ENCODE results near the gene CAB39L. TPM values are rescaled to one million over a fixed set of nuclear protein-coding genes. Genes with fewer than 3 reads are reported as not detected.
A peak's percentile ranks its signal among the peaks of the same experiment; 100 is the strongest.

The CAB39L gene
- total and polyA plus RNA-seq, 2 experiments from 2014 or later = 3.3 to 4.4 TPM

GRCh38 chr13:49368688-49369087 lies 75.2 kb downstream of the CAB39L start (continued):
- no peak for TF ChIP-seq REST (IDR thresholded peaks at IDR 0.05; ENCODE audit: unreplicated experiment)

GRCh38 chr13:49367640-49368422 lies 76.0 kb downstream of the CAB39L start:
- Histone ChIP-seq H3K4me1 (ENCODE audit: insufficient read depth) (peaks cover 11% of the 10 kb centered on the region), H3K27me3 (ENCODE audit: insufficient read depth) (no peaks in the 10 kb centered on the region), H4K20me1 (replicated peaks; ENCODE audit: insufficient read depth) (no peaks in the 10 kb centered on the region), H3K36me3 (ENCODE audit: insufficient read depth) (no peaks in the 10 kb centered on the region), H3K79me2 (replicated peaks; ENCODE audit: insufficient read depth) (no peaks in the 10 kb centered on the region), H3F3A (replicated peaks; ENCODE audit: low read depth) (no peaks in the 10 kb centered on the region), H3K4me2 (peak overlapping the region; percentile 21; the same call in 1 of the 2 replicates), H3K27ac (ENCODE audit: low read depth) (no peak overlapping the region), H3K9me2 (ENCODE audit: insufficient read depth) (no peaks in the 10 kb centered on the region), H3K4me3 (peak overlapping the region; percentile 11), H2AFZ (no peak overlapping the region)
- peaks cover 3% of the 10 kb centered on the region for H3K27me3 Mint-ChIP-seq (ENCODE audit: insufficient read depth, low read depth, poor library complexity)
- H3K9me3 Mint-ChIP-seq = no peaks in the 10 kb centered on the region
- no peaks in the 10 kb centered on the region for H3K36me3 Mint-ChIP-seq (ENCODE audit: low read depth)
- peak overlapping the region; percentile 83; the same call in 1 of the 2 replicates for H3K27ac Mint-ChIP-seq
- DNase-seq (ENCODE audit: low spot score) (peak; percentile 79), ATAC-seq (peak; percentile 91)
- peaks cover 31% of the 10 kb centered on the region for H3K4me1 Mint-ChIP-seq
- peak overlapping the region; percentile 64 for H3K4me3 Mint-ChIP-seq
- TF ChIP-seq STAT1 (IDR thresholded peaks at IDR 0.05; ENCODE audit: unreplicated experiment) = no peak
- no peak for TF ChIP-seq ZNF331 (CRISPR knock-in tag; IDR thresholded peaks at IDR 0.05; ENCODE audit: low read depth)
- no peak for TF ChIP-seq ETS1 (IDR thresholded peaks at IDR 0.05)
- no peak for TF ChIP-seq REST (IDR thresholded peaks at IDR 0.05; ENCODE audit: unreplicated experiment)
- TF ChIP-seq CTCF (conservative IDR thresholded peaks at IDR 0.05; ENCODE audit: low read depth in 2 of 2) = no peak
- no peak for TF ChIP-seq NANOG (IDR thresholded peaks at IDR 0.05; ENCODE audit: borderline replicate concordance)
- TF ChIP-seq EZH2 (IDR thresholded peaks at IDR 0.05; ENCODE audit: low read depth, unreplicated experiment) = no peak
- no peak for TF ChIP-seq EZH2phosphoT487 (IDR thresholded peaks at IDR 0.05; ENCODE audit: unreplicated experiment)
- TF ChIP-seq ZNF114 (CRISPR knock-in tag; IDR thresholded peaks at IDR 0.05) = no peak
- TF ChIP-seq JUNB (IDR thresholded peaks at IDR 0.05; ENCODE audit: unreplicated experiment) = no peak
- no peak for TF ChIP-seq POLR2AphosphoS5 (IDR thresholded peaks at IDR 0.05; ENCODE audit: low read depth)
- TF ChIP-seq CREB1 (CRISPR knock-in tag; IDR thresholded peaks at IDR 0.05; ENCODE audit: low read depth) = no peak

Measured in GM23338 (cell line).